HCT116 (cell line): Measurements from ENCODE around the gene MSANTD4.

Experiments
- EZH2 ChIP-seq: fragments of 200-600 bp; sonication (generic); IDR thresholded peaks from 2 replicates; pipeline ENCODE4 v1.6.1; 2017; ENCODE audit warnings: antibody characterized with exemption, mixed run types
- EZH2phosphoT487 ChIP-seq: fragments of 200-600 bp; IDR thresholded peaks from 2 replicates; pipeline ENCODE4 v1.6.1; 2018; ENCODE audit warnings: antibody characterized with exemption, borderline replicate concordance
- POLR2A ChIP-seq: IDR thresholded peaks from 2 replicates; pipeline ENCODE4 v1.7.0; 2011; ENCODE audit warnings: borderline replicate concordance; ENCODE audit not compliant: insufficient read depth, insufficient read length; ENCODE audit errors: extremely low read depth
- POLR2AphosphoS5 ChIP-seq: IDR thresholded peaks from 2 replicates; pipeline ENCODE4 v1.6.1; 2011; ENCODE audit warnings: mild to moderate bottlenecking, low read depth, low read length, moderate library complexity
- RAD21 ChIP-seq: IDR thresholded peaks from 2 replicates; pipeline ENCODE4 v1.6.1; 2012; ENCODE audit warnings: low read depth, mild to moderate bottlenecking
- TF ChIP-seq, protein P1 (sequence below), 3 experiments: fragments of 200-600 bp in 1 of 3; sonication (generic) in 1 of 3; IDR thresholded peaks in 2 of 3; conservative IDR thresholded peaks in 1 of 3; 2 replicates each; pipeline ENCODE4 v1.5.1; 2012 to 2017; ENCODE audit warnings: low read depth in 2 of 3, low read length in 2 of 3, antibody characterized with exemption in 1 of 3, borderline replicate concordance in 1 of 3, control low read depth in 1 of 3, mild to moderate bottlenecking in 1 of 3, mixed read lengths in 1 of 3, mixed run types in 1 of 3, moderate library complexity in 1 of 3; ENCODE audit not compliant: insufficient read depth in 1 of 3
- TF ChIP-seq, protein P2 (sequence below): IDR thresholded peaks from 2 replicates; pipeline ENCODE4 v1.6.1; 2011; ENCODE audit warnings: mild to moderate bottlenecking, low read length, moderate library complexity; ENCODE audit not compliant: insufficient replicate concordance; ENCODE audit errors: extremely low read depth
- TF ChIP-seq, protein P3 (sequence below): IDR thresholded peaks from 2 replicates; pipeline ENCODE4 v1.6.1; 2012

DNA sequence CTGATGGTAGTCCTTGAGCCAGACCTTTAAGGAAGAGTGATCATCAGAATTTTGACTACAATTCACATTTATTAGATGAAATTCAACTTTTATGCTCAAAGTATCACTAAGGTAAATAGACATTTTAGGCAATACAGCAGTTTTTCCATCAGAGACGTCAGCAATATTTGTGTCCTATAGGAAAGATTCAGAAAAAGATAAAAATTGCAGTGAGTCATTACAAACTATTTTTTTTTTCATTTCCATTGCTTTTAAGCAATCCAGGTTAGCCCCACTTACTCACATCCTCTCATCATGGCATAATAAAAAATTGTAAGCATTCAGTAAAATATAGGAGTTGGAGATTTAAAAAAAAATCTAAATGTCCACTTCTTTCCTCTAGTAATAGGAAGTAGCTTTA is 46.9 kb downstream of the MSANTD4 start:
- TF ChIP-seq POLR2AphosphoS5 (no peak), POLR2A (no peak), RAD21 (no peak), EZH2 (no peak), EZH2phosphoT487 (no peak)
- TF ChIP-seq, protein P1, sequence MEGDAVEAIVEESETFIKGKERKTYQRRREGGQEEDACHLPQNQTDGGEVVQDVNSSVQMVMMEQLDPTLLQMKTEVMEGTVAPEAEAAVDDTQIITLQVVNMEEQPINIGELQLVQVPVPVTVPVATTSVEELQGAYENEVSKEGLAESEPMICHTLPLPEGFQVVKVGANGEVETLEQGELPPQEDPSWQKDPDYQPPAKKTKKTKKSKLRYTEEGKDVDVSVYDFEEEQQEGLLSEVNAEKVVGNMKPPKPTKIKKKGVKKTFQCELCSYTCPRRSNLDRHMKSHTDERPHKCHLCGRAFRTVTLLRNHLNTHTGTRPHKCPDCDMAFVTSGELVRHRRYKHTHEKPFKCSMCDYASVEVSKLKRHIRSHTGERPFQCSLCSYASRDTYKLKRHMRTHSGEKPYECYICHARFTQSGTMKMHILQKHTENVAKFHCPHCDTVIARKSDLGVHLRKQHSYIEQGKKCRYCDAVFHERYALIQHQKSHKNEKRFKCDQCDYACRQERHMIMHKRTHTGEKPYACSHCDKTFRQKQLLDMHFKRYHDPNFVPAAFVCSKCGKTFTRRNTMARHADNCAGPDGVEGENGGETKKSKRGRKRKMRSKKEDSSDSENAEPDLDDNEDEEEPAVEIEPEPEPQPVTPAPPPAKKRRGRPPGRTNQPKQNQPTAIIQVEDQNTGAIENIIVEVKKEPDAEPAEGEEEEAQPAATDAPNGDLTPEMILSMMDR (IDR thresholded peaks at IDR 0.05 in 2 of 3, conservative IDR thresholded peaks at IDR 0.05 in 1 of 3; ENCODE audit: borderline replicate concordance in 1 of 3, insufficient read depth in 1 of 3, low read depth in 2 of 3, low read length in 2 of 3): no peak
- TF ChIP-seq, protein P2, sequence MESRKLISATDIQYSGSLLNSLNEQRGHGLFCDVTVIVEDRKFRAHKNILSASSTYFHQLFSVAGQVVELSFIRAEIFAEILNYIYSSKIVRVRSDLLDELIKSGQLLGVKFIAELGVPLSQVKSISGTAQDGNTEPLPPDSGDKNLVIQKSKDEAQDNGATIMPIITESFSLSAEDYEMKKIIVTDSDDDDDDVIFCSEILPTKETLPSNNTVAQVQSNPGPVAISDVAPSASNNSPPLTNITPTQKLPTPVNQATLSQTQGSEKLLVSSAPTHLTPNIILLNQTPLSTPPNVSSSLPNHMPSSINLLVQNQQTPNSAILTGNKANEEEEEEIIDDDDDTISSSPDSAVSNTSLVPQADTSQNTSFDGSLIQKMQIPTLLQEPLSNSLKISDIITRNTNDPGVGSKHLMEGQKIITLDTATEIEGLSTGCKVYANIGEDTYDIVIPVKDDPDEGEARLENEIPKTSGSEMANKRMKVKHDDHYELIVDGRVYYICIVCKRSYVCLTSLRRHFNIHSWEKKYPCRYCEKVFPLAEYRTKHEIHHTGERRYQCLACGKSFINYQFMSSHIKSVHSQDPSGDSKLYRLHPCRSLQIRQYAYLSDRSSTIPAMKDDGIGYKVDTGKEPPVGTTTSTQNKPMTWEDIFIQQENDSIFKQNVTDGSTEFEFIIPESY: no peak
- TF ChIP-seq, protein P3, sequence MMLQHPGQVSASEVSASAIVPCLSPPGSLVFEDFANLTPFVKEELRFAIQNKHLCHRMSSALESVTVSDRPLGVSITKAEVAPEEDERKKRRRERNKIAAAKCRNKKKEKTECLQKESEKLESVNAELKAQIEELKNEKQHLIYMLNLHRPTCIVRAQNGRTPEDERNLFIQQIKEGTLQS: no peak
